HepG2 (cell line): ENCODE results near the gene TMEM151A. TPM values are rescaled to one million over a fixed set of nuclear protein-coding genes. Genes with fewer than 3 reads are reported as not detected.

Source experiments
- ATAC-seq: fragments of 200-7000 bp; cut with Tn5 transposase; 3 replicates; pipeline ENCODE4 v1.9.1; 2020; ENCODE audit warnings: mild to moderate bottlenecking, moderate library complexity
- BruUV-seq: library from RNA; stranded (reverse); fragments of 400-500 nt; replicated peaks from 2 replicates; lab custom pipeline; 2021; lab: Mats Ljungman, UMichigan
- CTCF ChIA-PET: fragments of 300-600 bp; formaldehyde crosslinking; extraction: SDS; loops from one replicate; lab custom pipeline; 2021; ENCODE audit warnings: low total read pairs, inconsistent platforms, low intra/inter-chr PET ratio; lab: Yijun Ruan, JAX
- POLR2A ChIA-PET: fragments of 350-600 bp; sonication (Branson Sonifier 250); formaldehyde crosslinking; loops from one replicate; lab custom pipeline; 2020; ENCODE audit warnings: antibody characterized with exemption, inconsistent platforms; lab: Yijun Ruan, JAX
- DNase-seq: peaks from one replicate; pipeline ENCODE4 v3.0.0-alpha.2; 2015; ENCODE audit warnings: low spot score
- FAIRE-seq: peaks from 3 replicates; lab custom pipeline; 2011; peaks lifted over from hg19 to GRCh38; lab: Jason Lieb, UNC
- H2AFZ ChIP-seq: one replicate; pipeline ENCODE4 v1.6.1; 2011; ENCODE audit warnings: low read length, inconsistent platforms
- H3K27ac ChIP-seq: fragments of 300-600 bp; 3 replicates; pipeline ENCODE4 v1.8.0; 2011; ENCODE audit warnings: mixed run types, mild to moderate bottlenecking, mixed read lengths, low read length, inconsistent platforms; ENCODE audit not compliant: insufficient read depth; ENCODE audit errors: extremely low read length
- H3K27me3 ChIP-seq, 2 experiments: fragments of 200-600 bp in 1 of 2; 2 replicates in 1 of 2; 3 replicates in 1 of 2; pipeline versions ENCODE4 v1.6.0 to v1.8.0; 2011; ENCODE audit warnings: low read length in 2 of 2, mild to moderate bottlenecking in 2 of 2, moderate library complexity in 2 of 2, inconsistent platforms in 1 of 2; ENCODE audit not compliant: insufficient read depth in 2 of 2, control insufficient read depth in 1 of 2
- H3K36me3 ChIP-seq, 2 experiments: fragments of 200-600 bp in 1 of 2; replicated peaks in 1 of 2; 2 replicates in 1 of 2; 3 replicates in 1 of 2; pipeline versions ENCODE4 v1.5.1 to v1.8.0; 2011; ENCODE audit warnings: low read length in 2 of 2, inconsistent platforms in 1 of 2; ENCODE audit not compliant: insufficient read depth in 2 of 2, control insufficient read depth in 1 of 2
- H3K4me1 ChIP-seq: 2 replicates; pipeline ENCODE4 v1.5.1; 2012; ENCODE audit warnings: low read length, inconsistent platforms; ENCODE audit not compliant: insufficient read depth
- H3K4me2 ChIP-seq: 2 replicates; pipeline ENCODE4 v1.6.0; 2011; ENCODE audit warnings: low read depth, low read length, inconsistent platforms
- H3K4me3 ChIP-seq, 3 experiments: fragments of 200-600 bp in 1 of 3; sonication (generic), shearing (Covaris generic) in 1 of 3; replicated peaks in 1 of 3; 2 replicates each; pipeline ENCODE4 v1.5.1; 2011 to 2016; ENCODE audit warnings: low read length in 3 of 3, inconsistent platforms in 2 of 3, low read depth in 2 of 3, mild to moderate bottlenecking in 2 of 3, control low read depth in 1 of 3, mixed read lengths in 1 of 3; ENCODE audit not compliant: insufficient read depth in 1 of 3
- H3K79me2 ChIP-seq: one replicate; pipeline ENCODE4 v1.6.1; 2011; ENCODE audit warnings: low read length, inconsistent platforms; ENCODE audit not compliant: insufficient read depth
- H3K9ac ChIP-seq: 2 replicates; pipeline ENCODE4 v1.6.0; 2011; ENCODE audit warnings: mild to moderate bottlenecking, low read depth, low read length, inconsistent platforms; ENCODE audit not compliant: insufficient read depth
- H3K9me3 ChIP-seq: 2 replicates; pipeline ENCODE4 v1.5.1; 2012; ENCODE audit warnings: mild to moderate bottlenecking, low read length
- H4K20me1 ChIP-seq: 2 replicates; pipeline ENCODE4 v1.6.0; 2011; ENCODE audit warnings: inconsistent platforms, mild to moderate bottlenecking, low read length, moderate library complexity; ENCODE audit not compliant: insufficient read depth
- HMG20B ChIP-seq: conservative IDR thresholded peaks from 2 replicates; pipeline ENCODE4 v1.6.1; 2016; ENCODE audit warnings: missing genetic modification reagents, missing compliant biosample characterization
- SAFB2 ChIP-seq: sonication (generic); formaldehyde crosslinking; IDR thresholded peaks from 2 replicates; pipeline ENCODE4 v1.5.1; 2020; ENCODE audit warnings: missing genetic modification reagents, low read depth, mild to moderate bottlenecking, borderline replicate concordance
- ZNF496 ChIP-seq: sonication (generic); formaldehyde crosslinking; IDR thresholded peaks from 2 replicates; pipeline ENCODE4 v1.8.1; 2023; ENCODE audit warnings: mild to moderate bottlenecking, moderate library complexity, missing genetic modification reagents; ENCODE audit not compliant: insufficient replicate concordance
- WGBS: methylation state at CpG from one replicate; pipeline ENCODE4 v1.1.6; 2017; ENCODE audit warnings: low lambda C conversion rate; 5-methylcytosine and 5-hydroxymethylcytosine counted together
- in situ Hi-C: cut with HindIII; loops from 2 replicates; pipeline ENCODE4 v1.10.0; 2017; ENCODE audit warnings: low pct_unique_long_range_greater_than_20kb; ENCODE audit not compliant: extremely low pct_ligation_motif_present
- intact Hi-C: fragments of 100-400 bp; cut with micrococcal nuclease; formaldehyde crosslinking; loops from one replicate; pipeline ENCODE4 v1.10.0; 2022; ENCODE audit not compliant: unreplicated experiment
- polyA plus RNA-seq, 8 experiments: library from polyadenylated mRNA; depleted of rRNA in 3 of 8; stranded (reverse) in 7 of 8; unstranded in 1 of 8; fragments of >200 nt; fragmentation: Illumina TruSeq in 4 of 8; extraction: Trizol in 4 of 8; gene quantifications; 2 replicates each; pipeline versions ENCODE4 v1.2.1 to v1.2.3, GENCODE V29; 2011 to 2016; ENCODE audit warnings: low read depth in 4 of 8, missing spikeins in 1 of 8, mixed read lengths in 1 of 8; ENCODE audit not compliant: insufficient read depth in 1 of 8
- total RNA-seq, 5 experiments: library from RNA; depleted of rRNA; stranded (reverse); fragments of >200 nt; fragmentation: Illumina TruSeq; extraction: Trizol; gene quantifications; 2 replicates each; pipeline ENCODE4 v1.2.3, GENCODE V29; 2016; ENCODE audit warnings: low read depth in 1 of 5
- TF ChIP-seq, protein P1 (sequence below): sonication (generic); formaldehyde crosslinking; IDR thresholded peaks from 2 replicates; pipeline ENCODE4 v1.5.1; 2020; ENCODE audit warnings: missing genetic modification reagents, mild to moderate bottlenecking, borderline replicate concordance
- TF ChIP-seq, protein P2 (sequence below): IDR thresholded peaks from 2 replicates; pipeline ENCODE4 v1.6.1; 2012; ENCODE audit warnings: low read length, improper control_type of control experiment
- TF ChIP-seq, protein P3 (sequence below): sonication (generic); formaldehyde crosslinking; IDR thresholded peaks from 2 replicates; pipeline ENCODE4 v1.4.0; 2020; ENCODE audit warnings: missing genetic modification reagents, mild to moderate bottlenecking, borderline replicate concordance

Gene TMEM151A
- total and polyA plus RNA-seq, 2 of the 13 experiments (the other 11 are each of a cell fraction or from before 2014, with no cell fraction given), result 0.18 to 0.33 TPM

DNA sequence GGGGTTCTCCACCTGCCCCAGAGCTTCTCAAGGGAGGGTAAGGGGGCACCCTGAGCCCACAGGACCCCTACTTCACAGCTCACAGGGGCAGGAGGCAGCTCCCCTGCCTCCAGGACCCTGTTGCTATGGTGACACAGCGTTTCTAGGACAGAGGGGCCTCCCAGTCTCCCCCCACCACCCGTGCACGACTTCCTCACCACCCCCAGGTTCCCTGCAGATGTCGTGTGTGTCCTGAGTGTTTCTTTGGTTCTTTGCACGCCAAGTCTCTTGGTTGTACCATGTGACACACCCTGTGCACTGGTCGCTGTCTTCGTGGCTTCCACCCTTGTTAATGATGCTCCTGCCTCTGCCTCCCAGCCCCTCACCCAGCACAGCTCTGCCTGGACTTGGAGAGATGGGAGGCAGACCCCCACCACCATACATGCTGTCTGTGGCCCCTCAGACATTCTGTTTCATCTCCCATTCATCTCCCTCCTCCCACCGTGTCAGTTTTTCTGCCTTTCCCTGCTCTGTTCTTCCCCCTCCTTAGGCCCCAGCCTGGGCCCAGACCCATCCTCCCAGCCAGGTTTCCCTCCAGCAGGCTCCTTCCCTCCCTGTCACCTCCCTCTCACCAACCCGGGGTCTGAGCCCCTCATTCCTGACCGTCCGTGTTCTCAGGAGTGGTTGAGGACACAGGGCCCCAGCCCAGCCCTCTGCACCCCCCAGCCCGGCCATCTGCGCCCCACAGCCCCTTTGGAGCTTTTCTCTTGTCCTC lies 47.7 kb upstream of the TMEM151A start:
- Histone ChIP-seq H4K20me1 (no peaks in the 10 kb centered on the region), H3K36me3 (peaks cover 3% of the 10 kb centered on the region in 2 experiments; a peak in 3 of 5 replicates), H3K4me2 (no peak overlapping the region), H3K4me3 (no peak overlapping the region), H3K27me3 (no peaks in the 10 kb centered on the region), H3K27ac (no peak overlapping the region), H3K79me2 (no peaks in the 10 kb centered on the region), H2AFZ (no peak overlapping the region), H3K9ac (no peak overlapping the region), H3K9me3 (no peaks in the 10 kb centered on the region), H3K4me1 (no peaks in the 10 kb centered on the region)
- ChIA-PET POLR2A (no interaction called here), CTCF (no interaction called here)
- TF ChIP-seq SAFB2 (CRISPR knock-in tag), result no peak
- TF ChIP-seq, protein P1, sequence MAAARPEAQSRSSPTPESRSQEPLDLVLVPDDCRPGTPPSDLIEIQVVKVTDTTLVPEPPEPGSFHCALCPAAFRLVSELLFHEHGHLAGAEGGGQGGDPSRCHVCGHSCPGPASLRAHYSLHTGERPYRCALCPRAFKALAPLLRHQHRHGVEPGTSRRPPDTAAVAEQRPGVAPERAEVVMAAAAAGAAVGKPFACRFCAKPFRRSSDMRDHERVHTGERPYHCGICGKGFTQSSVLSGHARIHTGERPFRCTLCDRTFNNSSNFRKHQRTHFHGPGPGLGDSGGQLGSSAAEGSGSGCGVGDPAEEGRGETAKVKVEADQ (CRISPR knock-in tag), result no peak
- TF ChIP-seq, protein P2, sequence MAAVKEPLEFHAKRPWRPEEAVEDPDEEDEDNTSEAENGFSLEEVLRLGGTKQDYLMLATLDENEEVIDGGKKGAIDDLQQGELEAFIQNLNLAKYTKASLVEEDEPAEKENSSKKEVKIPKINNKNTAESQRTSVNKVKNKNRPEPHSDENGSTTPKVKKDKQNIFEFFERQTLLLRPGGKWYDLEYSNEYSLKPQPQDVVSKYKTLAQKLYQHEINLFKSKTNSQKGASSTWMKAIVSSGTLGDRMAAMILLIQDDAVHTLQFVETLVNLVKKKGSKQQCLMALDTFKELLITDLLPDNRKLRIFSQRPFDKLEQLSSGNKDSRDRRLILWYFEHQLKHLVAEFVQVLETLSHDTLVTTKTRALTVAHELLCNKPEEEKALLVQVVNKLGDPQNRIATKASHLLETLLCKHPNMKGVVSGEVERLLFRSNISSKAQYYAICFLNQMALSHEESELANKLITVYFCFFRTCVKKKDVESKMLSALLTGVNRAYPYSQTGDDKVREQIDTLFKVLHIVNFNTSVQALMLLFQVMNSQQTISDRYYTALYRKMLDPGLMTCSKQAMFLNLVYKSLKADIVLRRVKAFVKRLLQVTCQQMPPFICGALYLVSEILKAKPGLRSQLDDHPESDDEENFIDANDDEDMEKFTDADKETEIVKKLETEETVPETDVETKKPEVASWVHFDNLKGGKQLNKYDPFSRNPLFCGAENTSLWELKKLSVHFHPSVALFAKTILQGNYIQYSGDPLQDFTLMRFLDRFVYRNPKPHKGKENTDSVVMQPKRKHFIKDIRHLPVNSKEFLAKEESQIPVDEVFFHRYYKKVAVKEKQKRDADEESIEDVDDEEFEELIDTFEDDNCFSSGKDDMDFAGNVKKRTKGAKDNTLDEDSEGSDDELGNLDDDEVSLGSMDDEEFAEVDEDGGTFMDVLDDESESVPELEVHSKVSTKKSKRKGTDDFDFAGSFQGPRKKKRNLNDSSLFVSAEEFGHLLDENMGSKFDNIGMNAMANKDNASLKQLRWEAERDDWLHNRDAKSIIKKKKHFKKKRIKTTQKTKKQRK, result no peak
- no peak for TF ChIP-seq HMG20B (CRISPR knock-in tag)
- TF ChIP-seq ZNF496 (CRISPR knock-in tag), result no peak
- TF ChIP-seq, protein P3, sequence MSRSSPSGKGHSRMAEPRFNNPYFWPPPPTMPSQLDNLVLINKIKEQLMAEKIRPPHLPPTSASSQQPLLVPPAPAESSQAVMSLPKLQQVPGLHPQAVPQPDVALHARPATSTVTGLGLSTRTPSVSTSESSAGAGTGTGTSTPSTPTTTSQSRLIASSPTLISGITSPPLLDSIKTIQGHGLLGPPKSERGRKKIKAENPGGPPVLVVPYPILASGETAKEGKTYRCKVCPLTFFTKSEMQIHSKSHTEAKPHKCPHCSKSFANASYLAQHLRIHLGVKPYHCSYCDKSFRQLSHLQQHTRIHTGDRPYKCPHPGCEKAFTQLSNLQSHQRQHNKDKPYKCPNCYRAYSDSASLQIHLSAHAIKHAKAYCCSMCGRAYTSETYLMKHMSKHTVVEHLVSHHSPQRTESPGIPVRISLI (CRISPR knock-in tag), result no peak
- intact Hi-C loops (no loop called here), in situ Hi-C loops (no loop called here)
- FAIRE-seq (no peak), DNase-seq (no peak), ATAC-seq (no peak)
- BruUV-seq, result TSS peak; percentile 44
- 87% methylated on average over 13 of the region's 13 CpGs for WGBS
